IMR-90 (cell line): ENCODE data around the gene RBM48. TPM values are rescaled to one million over a fixed set of nuclear protein-coding genes. Genes with fewer than 3 reads are reported as not detected.
A peak's percentile ranks its signal among the peaks of the same experiment; 100 is the strongest.

ENCODE experiments used
- ATAC-seq: fragments of 200-7000 bp; cut with Tn5 transposase; 2 replicates; pipeline ENCODE4 v1.9.1; 2020; ENCODE audit warnings: low read depth, mild to moderate bottlenecking, moderate library complexity
- BruUV-seq: library from RNA; stranded (reverse); fragments of 400-500 nt; replicated peaks from 2 replicates; lab custom pipeline; 2021; lab: Mats Ljungman, UMichigan
- CTCF ChIA-PET: fragments of 300-600 bp; formaldehyde crosslinking; extraction: SDS; loops from one replicate; lab custom pipeline; 2021; ENCODE audit warnings: antibody characterized with exemption; lab: Yijun Ruan, JAX
- POLR2A ChIA-PET: fragments of 300-600 bp; sonication (Branson Sonifier 250); formaldehyde crosslinking; loops from one replicate; lab custom pipeline; 2022; ENCODE audit warnings: antibody characterized with exemption; ENCODE audit not compliant: unreplicated experiment; lab: Charles Lee
- DNase-seq: peaks from one replicate; pipeline ENCODE4 v3.0.0; 2013
- H2AFZ ChIP-seq: replicated peaks from 2 replicates; pipeline ENCODE3; 2013; ENCODE audit warnings: low read length, mild to moderate bottlenecking; ENCODE audit not compliant: poor library complexity
- H2AK5ac ChIP-seq: 2 replicates; pipeline ENCODE4 v1.6.1; 2013; ENCODE audit warnings: low read depth, low read length, inconsistent platforms
- H2AK9ac ChIP-seq: replicated peaks from 2 replicates; pipeline ENCODE3; 2013; ENCODE audit warnings: mild to moderate bottlenecking, low read depth, low read length, moderate library complexity; ENCODE audit not compliant: poor library complexity
- H2BK120ac ChIP-seq: 2 replicates; pipeline ENCODE4 v1.6.1; 2013; ENCODE audit warnings: low read depth, low read length, inconsistent platforms
- H2BK15ac ChIP-seq: 3 replicates; pipeline ENCODE4 v1.6.1; 2013; ENCODE audit warnings: low read depth, low read length, inconsistent platforms
- H2BK20ac ChIP-seq: 2 replicates; pipeline ENCODE4 v1.6.1; 2013; ENCODE audit warnings: low read depth, mild to moderate bottlenecking, inconsistent platforms, low read length, moderate library complexity
- H2BK5ac ChIP-seq: 2 replicates; pipeline ENCODE4 v1.6.1; 2013; ENCODE audit warnings: mild to moderate bottlenecking, low read depth, low read length, inconsistent platforms; ENCODE audit not compliant: poor library complexity, severe bottlenecking
- H3K14ac ChIP-seq: replicated peaks from 2 replicates; pipeline ENCODE4 v1.6.1; 2013; ENCODE audit warnings: low read depth, low read length, inconsistent platforms
- H3K18ac ChIP-seq: 2 replicates; pipeline ENCODE4 v1.6.1; 2013; ENCODE audit warnings: low read depth, low read length, control low read depth
- H3K23ac ChIP-seq: 2 replicates; pipeline ENCODE4 v1.6.1; 2013; ENCODE audit warnings: low read depth, low read length, inconsistent platforms
- H3K27ac ChIP-seq: 2 replicates; pipeline ENCODE4 v1.5.1; 2013; ENCODE audit warnings: mild to moderate bottlenecking, control low read depth, low read length; ENCODE audit not compliant: insufficient read depth
- H3K27me3 ChIP-seq: 2 replicates; pipeline ENCODE4 v1.6.1; 2013; ENCODE audit warnings: low read length; ENCODE audit not compliant: control insufficient read depth, insufficient read depth
- H3K36me3 ChIP-seq: 2 replicates; pipeline ENCODE4 v1.6.1; 2013; ENCODE audit warnings: low read length, mixed read lengths; ENCODE audit not compliant: control insufficient read depth, insufficient read depth
- H3K4ac ChIP-seq: 2 replicates; pipeline ENCODE4 v1.6.1; 2013; ENCODE audit warnings: low read depth, low read length, inconsistent platforms
- H3K4me1 ChIP-seq: 2 replicates; pipeline ENCODE4 v1.6.1; 2013; ENCODE audit warnings: low read length, mixed read lengths; ENCODE audit not compliant: control insufficient read depth, insufficient read depth
- H3K4me2 ChIP-seq: 2 replicates; pipeline ENCODE4 v1.6.1; 2013; ENCODE audit warnings: low read depth, mild to moderate bottlenecking, control low read depth, low read length, moderate library complexity
- H3K4me3 ChIP-seq: 2 replicates; pipeline ENCODE4 v1.5.1; 2013; ENCODE audit warnings: low read depth, mild to moderate bottlenecking, control low read depth, low read length, moderate library complexity; ENCODE audit not compliant: insufficient read depth
- H3K56ac ChIP-seq: 2 replicates; pipeline ENCODE4 v1.6.1; 2013; ENCODE audit warnings: low read length, inconsistent platforms; ENCODE audit not compliant: insufficient read depth; ENCODE audit errors: extremely low read depth
- H3K79me1 ChIP-seq, 2 experiments: 2 replicates each; pipeline ENCODE4 v1.6.1; 2013; ENCODE audit warnings: low read length in 2 of 2, inconsistent platforms in 1 of 2, low read depth in 1 of 2
- H3K9ac ChIP-seq: 2 replicates; pipeline ENCODE4 v1.6.1; 2013; ENCODE audit warnings: low read depth, low read length, control low read depth
- H3K9me1 ChIP-seq: 2 replicates; pipeline ENCODE4 v1.6.1; 2013; ENCODE audit warnings: low read length, inconsistent platforms; ENCODE audit not compliant: insufficient read depth
- H3K9me3 ChIP-seq: 2 replicates; pipeline ENCODE4 v1.6.1; 2013; ENCODE audit warnings: low read length; ENCODE audit not compliant: control insufficient read depth, insufficient read depth
- H4K20me1 ChIP-seq: 2 replicates; pipeline ENCODE4 v1.6.1; 2013; ENCODE audit warnings: low read length, inconsistent platforms; ENCODE audit not compliant: insufficient read depth
- H4K5ac ChIP-seq: 2 replicates; pipeline ENCODE4 v1.6.1; 2013; ENCODE audit warnings: mild to moderate bottlenecking, low read depth, low read length, control low read depth
- H4K8ac ChIP-seq, 2 experiments: 2 replicates each; pipeline ENCODE4 v1.6.1; 2013; ENCODE audit warnings: low read depth in 2 of 2, low read length in 2 of 2, control low read depth in 1 of 2, inconsistent platforms in 1 of 2
- H4K91ac ChIP-seq: 2 replicates; pipeline ENCODE4 v1.6.1; 2013; ENCODE audit warnings: low read depth, low read length, inconsistent platforms; ENCODE audit not compliant: insufficient read depth
- MAZ ChIP-seq: IDR thresholded peaks from 2 replicates; pipeline ENCODE4 v1.6.1; 2012; ENCODE audit warnings: low read depth, mild to moderate bottlenecking, low read length, improper control_type of control experiment, moderate library complexity, borderline replicate concordance
- POLR2A ChIP-seq: IDR thresholded peaks from 2 replicates; pipeline ENCODE4 v1.6.1; 2012; ENCODE audit warnings: mild to moderate bottlenecking, low read depth, low read length
- WGBS, 2 experiments: methylation state at CpG; one replicate each; pipeline versions ENCODE4 v1.1.5 to v1.1.7; 2013; ENCODE audit warnings: missing lambda C conversion rate in 2 of 2; ENCODE audit not compliant: insufficient read length in 1 of 2; ENCODE audit errors: extremely low coverage in 2 of 2; 5-methylcytosine and 5-hydroxymethylcytosine counted together
- dilution Hi-C: fragments of 300-500 bp; cut with HindIII; formaldehyde crosslinking; loops from one replicate; pipeline ENCODE4 v1.14.3; 2018; ENCODE audit warnings: low sequenced_read_pairs; ENCODE audit not compliant: unreplicated experiment
- in situ Hi-C: fragments of 300-500 bp; cut with MboI; formaldehyde crosslinking; loops from 3 replicates; pipeline ENCODE4 v1.14.3; 2019; ENCODE audit warnings: low sequenced_read_pairs, inconsistent platforms, mixed read lengths
- intact Hi-C: fragments of 100-400 bp; cut with micrococcal nuclease; formaldehyde crosslinking; loops from 2 replicates; pipeline ENCODE4 v1.10.0; 2022
- polyA plus RNA-seq, 3 experiments: library from polyadenylated mRNA; depleted of rRNA; stranded (reverse); fragments of >200 nt; gene quantifications; 2 replicates each; pipeline ENCODE4 v1.2.3, GENCODE V29; 2012; ENCODE audit warnings: low replicate concordance in 1 of 3
- total RNA-seq: library from RNA; depleted of rRNA; stranded (reverse); fragments of >200 nt; gene quantifications from 2 replicates; pipeline ENCODE4 v1.2.3, GENCODE V29; 2012

RBM48 gene
- total and polyA plus RNA-seq, 2 of the 4 experiments (the other 2 are of a cell fraction), result 5.1 to 5.6 TPM

- Histone ChIP-seq H4K20me1 (no peaks in the 10 kb centered on the region), H2BK20ac (no peak overlapping the region), H3K27ac (no peak overlapping the region), H3K9me3 (no peaks in the 10 kb centered on the region), H2AK5ac (no peak overlapping the region), H2BK15ac (no peak overlapping the region), H4K5ac (no peak overlapping the region), H3K27me3 (no peaks in the 10 kb centered on the region), H3K4me3 (no peak overlapping the region), H2AK9ac (no peak overlapping the region), H3K14ac (no peak overlapping the region), H3K9ac (no peak overlapping the region), H3K23ac (no peak overlapping the region), H3K4me1 (no peaks in the 10 kb centered on the region), H3K4ac (no peak overlapping the region), H4K8ac (no peak overlapping the region), H4K91ac (no peak overlapping the region), H3K9me1 (no peaks in the 10 kb centered on the region), H3K36me3 (peaks cover 26% of the 10 kb centered on the region), H2AFZ (no peak overlapping the region), H3K56ac (no peak overlapping the region), H2BK120ac (no peak overlapping the region), H3K79me1 (no peaks in the 10 kb centered on the region), H3K4me2 (no peak overlapping the region), H3K18ac (no peak overlapping the region), H2BK5ac (no peak overlapping the region)
- ChIA-PET POLR2A (no interaction called here), CTCF (no interaction called here)
- 100% methylated on average over 1 of the region's 2 CpGs; no CpG with 5 or more reads in 1 of the 2 experiments for WGBS, 2 experiments
- ATAC-seq, result peak; percentile 73
- intact Hi-C loops, result no loop called here
- TF ChIP-seq POLR2A (no peak), MAZ (no peak)
- dilution Hi-C loops, result no loop called here
- DNase-seq, result peak; percentile 62
- in situ Hi-C loops, result no loop called here
- BruUV-seq, result no TSS peak
These were observed 31.7 kb upstream of the RBM48 start for GRCh38 chr7:92496876-92497275.
